IMR-90 (cell line): Measurements from ENCODE around the gene TBC1D9. TPM values are rescaled to one million over a fixed set of nuclear protein-coding genes. Genes with fewer than 3 reads are reported as not detected.

ENCODE experiments used
- ATAC-seq: fragments of 200-7000 bp; cut with Tn5 transposase; 2 replicates; pipeline ENCODE4 v1.9.1; 2020; ENCODE audit warnings: low read depth, mild to moderate bottlenecking, moderate library complexity
- BruUV-seq: library from RNA; stranded (reverse); fragments of 400-500 nt; replicated peaks from 2 replicates; lab custom pipeline; 2021; lab: Mats Ljungman, UMichigan
- CTCF ChIA-PET: fragments of 300-600 bp; formaldehyde crosslinking; extraction: SDS; loops from one replicate; lab custom pipeline; 2021; ENCODE audit warnings: antibody characterized with exemption; lab: Yijun Ruan, JAX
- POLR2A ChIA-PET: fragments of 300-600 bp; sonication (Branson Sonifier 250); formaldehyde crosslinking; loops from one replicate; lab custom pipeline; 2022; ENCODE audit warnings: antibody characterized with exemption; ENCODE audit not compliant: unreplicated experiment; lab: Charles Lee
- DNase-seq: peaks from one replicate; pipeline ENCODE4 v3.0.0; 2013
- H2AFZ ChIP-seq: replicated peaks from 2 replicates; pipeline ENCODE3; 2013; ENCODE audit warnings: low read length, mild to moderate bottlenecking; ENCODE audit not compliant: poor library complexity
- H2AK5ac ChIP-seq: 2 replicates; pipeline ENCODE4 v1.6.1; 2013; ENCODE audit warnings: low read depth, low read length, inconsistent platforms
- H2AK9ac ChIP-seq: replicated peaks from 2 replicates; pipeline ENCODE3; 2013; ENCODE audit warnings: mild to moderate bottlenecking, low read depth, low read length, moderate library complexity; ENCODE audit not compliant: poor library complexity
- H2BK120ac ChIP-seq: 2 replicates; pipeline ENCODE4 v1.6.1; 2013; ENCODE audit warnings: low read depth, low read length, inconsistent platforms
- H2BK15ac ChIP-seq: 3 replicates; pipeline ENCODE4 v1.6.1; 2013; ENCODE audit warnings: low read depth, low read length, inconsistent platforms
- H2BK20ac ChIP-seq: 2 replicates; pipeline ENCODE4 v1.6.1; 2013; ENCODE audit warnings: low read depth, mild to moderate bottlenecking, inconsistent platforms, low read length, moderate library complexity
- H2BK5ac ChIP-seq: 2 replicates; pipeline ENCODE4 v1.6.1; 2013; ENCODE audit warnings: mild to moderate bottlenecking, low read depth, low read length, inconsistent platforms; ENCODE audit not compliant: poor library complexity, severe bottlenecking
- H3K14ac ChIP-seq: replicated peaks from 2 replicates; pipeline ENCODE4 v1.6.1; 2013; ENCODE audit warnings: low read depth, low read length, inconsistent platforms
- H3K18ac ChIP-seq: 2 replicates; pipeline ENCODE4 v1.6.1; 2013; ENCODE audit warnings: low read depth, low read length, control low read depth
- H3K23ac ChIP-seq: 2 replicates; pipeline ENCODE4 v1.6.1; 2013; ENCODE audit warnings: low read depth, low read length, inconsistent platforms
- H3K27ac ChIP-seq: 2 replicates; pipeline ENCODE4 v1.5.1; 2013; ENCODE audit warnings: mild to moderate bottlenecking, control low read depth, low read length; ENCODE audit not compliant: insufficient read depth
- H3K27me3 ChIP-seq: 2 replicates; pipeline ENCODE4 v1.6.1; 2013; ENCODE audit warnings: low read length; ENCODE audit not compliant: control insufficient read depth, insufficient read depth
- H3K36me3 ChIP-seq: 2 replicates; pipeline ENCODE4 v1.6.1; 2013; ENCODE audit warnings: low read length, mixed read lengths; ENCODE audit not compliant: control insufficient read depth, insufficient read depth
- H3K4ac ChIP-seq: 2 replicates; pipeline ENCODE4 v1.6.1; 2013; ENCODE audit warnings: low read depth, low read length, inconsistent platforms
- H3K4me1 ChIP-seq: 2 replicates; pipeline ENCODE4 v1.6.1; 2013; ENCODE audit warnings: low read length, mixed read lengths; ENCODE audit not compliant: control insufficient read depth, insufficient read depth
- H3K4me2 ChIP-seq: 2 replicates; pipeline ENCODE4 v1.6.1; 2013; ENCODE audit warnings: low read depth, mild to moderate bottlenecking, control low read depth, low read length, moderate library complexity
- H3K4me3 ChIP-seq: 2 replicates; pipeline ENCODE4 v1.5.1; 2013; ENCODE audit warnings: low read depth, mild to moderate bottlenecking, control low read depth, low read length, moderate library complexity; ENCODE audit not compliant: insufficient read depth
- H3K56ac ChIP-seq: 2 replicates; pipeline ENCODE4 v1.6.1; 2013; ENCODE audit warnings: low read length, inconsistent platforms; ENCODE audit not compliant: insufficient read depth; ENCODE audit errors: extremely low read depth
- H3K79me1 ChIP-seq, 2 experiments: 2 replicates each; pipeline ENCODE4 v1.6.1; 2013; ENCODE audit warnings: low read length in 2 of 2, inconsistent platforms in 1 of 2, low read depth in 1 of 2
- H3K9ac ChIP-seq: 2 replicates; pipeline ENCODE4 v1.6.1; 2013; ENCODE audit warnings: low read depth, low read length, control low read depth
- H3K9me1 ChIP-seq: 2 replicates; pipeline ENCODE4 v1.6.1; 2013; ENCODE audit warnings: low read length, inconsistent platforms; ENCODE audit not compliant: insufficient read depth
- H3K9me3 ChIP-seq: 2 replicates; pipeline ENCODE4 v1.6.1; 2013; ENCODE audit warnings: low read length; ENCODE audit not compliant: control insufficient read depth, insufficient read depth
- H4K20me1 ChIP-seq: 2 replicates; pipeline ENCODE4 v1.6.1; 2013; ENCODE audit warnings: low read length, inconsistent platforms; ENCODE audit not compliant: insufficient read depth
- H4K5ac ChIP-seq: 2 replicates; pipeline ENCODE4 v1.6.1; 2013; ENCODE audit warnings: mild to moderate bottlenecking, low read depth, low read length, control low read depth
- H4K8ac ChIP-seq, 2 experiments: 2 replicates each; pipeline ENCODE4 v1.6.1; 2013; ENCODE audit warnings: low read depth in 2 of 2, low read length in 2 of 2, control low read depth in 1 of 2, inconsistent platforms in 1 of 2
- H4K91ac ChIP-seq: 2 replicates; pipeline ENCODE4 v1.6.1; 2013; ENCODE audit warnings: low read depth, low read length, inconsistent platforms; ENCODE audit not compliant: insufficient read depth
- BHLHE40 ChIP-seq: fragments of 150-350 bp; IDR thresholded peaks from 2 replicates; pipeline ENCODE4 v1.6.1; 2016; ENCODE audit warnings: mild to moderate bottlenecking, low read depth, low read length
- CEBPB ChIP-seq: IDR thresholded peaks from 2 replicates; pipeline ENCODE4 v1.6.1; 2012; ENCODE audit warnings: low read depth, low read length, improper control_type of control experiment
- CHD1 ChIP-seq: IDR thresholded peaks from 2 replicates; pipeline ENCODE4 v1.6.1; 2012; ENCODE audit warnings: low read depth, low read length, improper control_type of control experiment
- FOS ChIP-seq: fragments of 150-350 bp; IDR thresholded peaks from 2 replicates; pipeline ENCODE4 v1.6.1; 2016; ENCODE audit warnings: low read depth, low read length
- MAFK ChIP-seq: IDR thresholded peaks from 2 replicates; pipeline ENCODE4 v1.6.1; 2012; ENCODE audit warnings: low read depth, low read length, improper control_type of control experiment
- MAZ ChIP-seq: IDR thresholded peaks from 2 replicates; pipeline ENCODE4 v1.6.1; 2012; ENCODE audit warnings: low read depth, mild to moderate bottlenecking, low read length, improper control_type of control experiment, moderate library complexity, borderline replicate concordance
- MXI1 ChIP-seq: IDR thresholded peaks from 2 replicates; pipeline ENCODE4 v1.6.1; 2012; ENCODE audit warnings: low read depth, mild to moderate bottlenecking, low read length, moderate library complexity, borderline replicate concordance
- NFE2L2 ChIP-seq: fragments of 150-350 bp; IDR thresholded peaks from 2 replicates; pipeline ENCODE4 v1.6.1; 2016; ENCODE audit warnings: low read depth, mild to moderate bottlenecking, low read length
- POLR2A ChIP-seq: IDR thresholded peaks from 2 replicates; pipeline ENCODE4 v1.6.1; 2012; ENCODE audit warnings: mild to moderate bottlenecking, low read depth, low read length
- RAD21 ChIP-seq: IDR thresholded peaks from 2 replicates; pipeline ENCODE4 v1.6.1; 2012; ENCODE audit warnings: low read length, improper control_type of control experiment
- RCOR1 ChIP-seq: IDR thresholded peaks from 2 replicates; pipeline ENCODE4 v1.6.1; 2012; ENCODE audit warnings: mild to moderate bottlenecking, low read length, improper control_type of control experiment; ENCODE audit not compliant: insufficient replicate concordance
- RFX5 ChIP-seq: IDR thresholded peaks from 2 replicates; pipeline ENCODE4 v1.8.0; 2012; ENCODE audit warnings: low read depth, mild to moderate bottlenecking, low read length, moderate library complexity
- SMC3 ChIP-seq: fragments of 150-350 bp; IDR thresholded peaks from 2 replicates; pipeline ENCODE4 v1.6.1; 2016; ENCODE audit warnings: low read depth, mild to moderate bottlenecking, antibody characterized with exemption, low read length, moderate library complexity
- WGBS, 2 experiments: methylation state at CpG; one replicate each; pipeline versions ENCODE4 v1.1.5 to v1.1.7; 2013; ENCODE audit warnings: missing lambda C conversion rate in 2 of 2; ENCODE audit not compliant: insufficient read length in 1 of 2; ENCODE audit errors: extremely low coverage in 2 of 2; 5-methylcytosine and 5-hydroxymethylcytosine counted together
- dilution Hi-C: fragments of 300-500 bp; cut with HindIII; formaldehyde crosslinking; loops from one replicate; pipeline ENCODE4 v1.14.3; 2018; ENCODE audit warnings: low sequenced_read_pairs; ENCODE audit not compliant: unreplicated experiment
- in situ Hi-C: fragments of 300-500 bp; cut with MboI; formaldehyde crosslinking; loops from 3 replicates; pipeline ENCODE4 v1.14.3; 2019; ENCODE audit warnings: low sequenced_read_pairs, inconsistent platforms, mixed read lengths
- intact Hi-C: fragments of 100-400 bp; cut with micrococcal nuclease; formaldehyde crosslinking; loops from 2 replicates; pipeline ENCODE4 v1.10.0; 2022
- polyA plus RNA-seq, 3 experiments: library from polyadenylated mRNA; depleted of rRNA; stranded (reverse); fragments of >200 nt; gene quantifications; 2 replicates each; pipeline ENCODE4 v1.2.3, GENCODE V29; 2012; ENCODE audit warnings: low replicate concordance in 1 of 3
- total RNA-seq: library from RNA; depleted of rRNA; stranded (reverse); fragments of >200 nt; gene quantifications from 2 replicates; pipeline ENCODE4 v1.2.3, GENCODE V29; 2012
- TF ChIP-seq, protein P1 (sequence below): conservative IDR thresholded peaks from 2 replicates; pipeline ENCODE4 v1.5.1; 2012; ENCODE audit warnings: mild to moderate bottlenecking, low read depth, low read length, improper control_type of control experiment
- TF ChIP-seq, protein P2 (sequence below): fragments of 150-350 bp; IDR thresholded peaks from 2 replicates; pipeline ENCODE4 v1.6.1; 2016; ENCODE audit warnings: low read depth, mild to moderate bottlenecking, low read length, moderate library complexity, borderline replicate concordance
- TF ChIP-seq, protein P3 (sequence below): fragments of 150-350 bp; IDR thresholded peaks from 2 replicates; pipeline ENCODE4 v1.6.1; 2017; ENCODE audit warnings: mild to moderate bottlenecking, antibody characterized with exemption, low read length, low read depth

The TBC1D9 gene
- total and polyA plus RNA-seq, 2 of the 4 experiments (the other 2 are of a cell fraction), result 11.7 to 15.2 TPM

DNA sequence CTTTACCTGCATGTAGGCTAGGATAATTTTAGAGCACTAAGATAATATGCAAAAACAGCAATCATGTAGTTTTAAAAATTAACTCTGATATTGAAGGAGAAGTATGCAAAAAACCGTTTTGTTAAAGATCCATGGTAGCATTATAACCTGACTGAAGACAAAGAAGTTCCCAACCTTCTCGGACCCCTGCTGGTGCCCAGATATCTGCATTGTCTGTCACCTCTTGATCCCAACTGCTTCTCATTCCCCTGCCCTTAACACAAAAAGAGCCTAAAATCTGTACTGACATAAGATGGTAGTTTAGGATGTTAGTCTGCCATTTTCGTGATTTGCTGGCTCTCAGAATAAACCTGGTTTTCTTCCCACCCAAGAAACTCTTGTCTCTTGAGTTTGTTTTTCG lies 125.9 kb downstream of the TBC1D9 start:
- no peak overlapping the region for H3K14ac ChIP-seq
- no peak overlapping the region for H3K18ac ChIP-seq
- H2AFZ ChIP-seq, result no peak overlapping the region
- intact Hi-C loops, result no loop called here
- CTCF ChIA-PET, result no interaction called here
- dilution Hi-C loops, result no loop called here
- no peak overlapping the region for H2BK20ac ChIP-seq
- BruUV-seq, result no TSS peak
- no peak overlapping the region for H3K4me3 ChIP-seq
- no peaks in the 10 kb centered on the region for H4K20me1 ChIP-seq
- no peak overlapping the region for H4K5ac ChIP-seq
- H3K9me1 ChIP-seq, result 0 out of 2 replicates have a peak, but pooled peaks cover 8% of the 10 kb centered on the region
- H2BK5ac ChIP-seq, result no peak overlapping the region
- H2AK5ac ChIP-seq, result no peak overlapping the region
- H3K27ac ChIP-seq, result no peak overlapping the region
- no peak overlapping the region for H4K91ac ChIP-seq
- H4K8ac ChIP-seq, result no peak overlapping the region
- no peak overlapping the region for H3K4ac ChIP-seq
- peaks cover 10% of the 10 kb centered on the region for H3K36me3 ChIP-seq
- no peak overlapping the region for H3K9ac ChIP-seq
- H2AK9ac ChIP-seq, result no peak overlapping the region
- no peak overlapping the region for H2BK120ac ChIP-seq
- no peaks in the 10 kb centered on the region for H3K9me3 ChIP-seq
- TF ChIP-seq BHLHE40 (no peak), CHD1 (no peak), CEBPB (no peak), MXI1 (no peak), MAZ (no peak), RCOR1 (no peak), MAFK (no peak), RFX5 (no peak), SMC3 (no peak), RAD21 (no peak), POLR2A (no peak), NFE2L2 (no peak), FOS (no peak)
- TF ChIP-seq, protein P1, sequence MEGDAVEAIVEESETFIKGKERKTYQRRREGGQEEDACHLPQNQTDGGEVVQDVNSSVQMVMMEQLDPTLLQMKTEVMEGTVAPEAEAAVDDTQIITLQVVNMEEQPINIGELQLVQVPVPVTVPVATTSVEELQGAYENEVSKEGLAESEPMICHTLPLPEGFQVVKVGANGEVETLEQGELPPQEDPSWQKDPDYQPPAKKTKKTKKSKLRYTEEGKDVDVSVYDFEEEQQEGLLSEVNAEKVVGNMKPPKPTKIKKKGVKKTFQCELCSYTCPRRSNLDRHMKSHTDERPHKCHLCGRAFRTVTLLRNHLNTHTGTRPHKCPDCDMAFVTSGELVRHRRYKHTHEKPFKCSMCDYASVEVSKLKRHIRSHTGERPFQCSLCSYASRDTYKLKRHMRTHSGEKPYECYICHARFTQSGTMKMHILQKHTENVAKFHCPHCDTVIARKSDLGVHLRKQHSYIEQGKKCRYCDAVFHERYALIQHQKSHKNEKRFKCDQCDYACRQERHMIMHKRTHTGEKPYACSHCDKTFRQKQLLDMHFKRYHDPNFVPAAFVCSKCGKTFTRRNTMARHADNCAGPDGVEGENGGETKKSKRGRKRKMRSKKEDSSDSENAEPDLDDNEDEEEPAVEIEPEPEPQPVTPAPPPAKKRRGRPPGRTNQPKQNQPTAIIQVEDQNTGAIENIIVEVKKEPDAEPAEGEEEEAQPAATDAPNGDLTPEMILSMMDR, result no peak
- TF ChIP-seq, protein P2, sequence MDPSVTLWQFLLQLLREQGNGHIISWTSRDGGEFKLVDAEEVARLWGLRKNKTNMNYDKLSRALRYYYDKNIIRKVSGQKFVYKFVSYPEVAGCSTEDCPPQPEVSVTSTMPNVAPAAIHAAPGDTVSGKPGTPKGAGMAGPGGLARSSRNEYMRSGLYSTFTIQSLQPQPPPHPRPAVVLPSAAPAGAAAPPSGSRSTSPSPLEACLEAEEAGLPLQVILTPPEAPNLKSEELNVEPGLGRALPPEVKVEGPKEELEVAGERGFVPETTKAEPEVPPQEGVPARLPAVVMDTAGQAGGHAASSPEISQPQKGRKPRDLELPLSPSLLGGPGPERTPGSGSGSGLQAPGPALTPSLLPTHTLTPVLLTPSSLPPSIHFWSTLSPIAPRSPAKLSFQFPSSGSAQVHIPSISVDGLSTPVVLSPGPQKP, result no peak
- TF ChIP-seq, protein P3, sequence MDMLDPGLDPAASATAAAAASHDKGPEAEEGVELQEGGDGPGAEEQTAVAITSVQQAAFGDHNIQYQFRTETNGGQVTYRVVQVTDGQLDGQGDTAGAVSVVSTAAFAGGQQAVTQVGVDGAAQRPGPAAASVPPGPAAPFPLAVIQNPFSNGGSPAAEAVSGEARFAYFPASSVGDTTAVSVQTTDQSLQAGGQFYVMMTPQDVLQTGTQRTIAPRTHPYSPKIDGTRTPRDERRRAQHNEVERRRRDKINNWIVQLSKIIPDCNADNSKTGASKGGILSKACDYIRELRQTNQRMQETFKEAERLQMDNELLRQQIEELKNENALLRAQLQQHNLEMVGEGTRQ, result no peak
- no peaks in the 10 kb centered on the region for H3K4me1 ChIP-seq
- no peaks in the 10 kb centered on the region for H3K27me3 ChIP-seq
- POLR2A ChIA-PET, result no interaction called here
- in situ Hi-C loops, result no loop called here
- no CpG with 5 or more reads among the region's 4 CpGs for WGBS, 2 experiments
- no peak overlapping the region for H3K56ac ChIP-seq
- H3K23ac ChIP-seq, result no peak overlapping the region
- H3K4me2 ChIP-seq, result no peak overlapping the region
- ATAC-seq (no peak), DNase-seq (no peak)
- no peaks in the 10 kb centered on the region for H3K79me1 ChIP-seq
- no peak overlapping the region for H2BK15ac ChIP-seq
